H9 (cell line): Measurements from ENCODE around the gene COQ10B. TPM values are rescaled to one million over a fixed set of nuclear protein-coding genes. Genes with fewer than 3 reads are reported as not detected.

Experiments
- DNase-seq: peaks from one replicate; pipeline ENCODE4 v3.0.0-alpha.2; 2017
- H2AFZ ChIP-seq: one replicate; pipeline ENCODE4 v1.6.1; 2013; ENCODE audit warnings: mild to moderate bottlenecking, low read length, control low read depth, moderate library complexity
- H2AK5ac ChIP-seq: 2 replicates; pipeline ENCODE4 v1.6.1; 2013; ENCODE audit warnings: low read length, control low read depth, mixed read lengths; ENCODE audit not compliant: insufficient read length
- H2BK120ac ChIP-seq: one replicate; pipeline ENCODE4 v1.6.1; 2013; ENCODE audit warnings: low read depth, mild to moderate bottlenecking, low read length, control low read depth, inconsistent platforms; ENCODE audit not compliant: poor library complexity, severe bottlenecking
- H2BK12ac ChIP-seq: 2 replicates; pipeline ENCODE4 v1.6.1; 2013; ENCODE audit warnings: low read length, control low read depth, mixed read lengths, low read depth; ENCODE audit not compliant: insufficient read length
- H2BK15ac ChIP-seq: 2 replicates; pipeline ENCODE4 v1.6.1; 2013; ENCODE audit warnings: low read depth, low read length, control low read depth
- H2BK20ac ChIP-seq: one replicate; pipeline ENCODE4 v1.6.1; 2013; ENCODE audit warnings: low read depth, mild to moderate bottlenecking, low read length, control low read depth, inconsistent platforms; ENCODE audit not compliant: poor library complexity, severe bottlenecking
- H2BK5ac ChIP-seq: 2 replicates; pipeline ENCODE4 v1.6.1; 2013; ENCODE audit warnings: low read length, control low read depth, mixed read lengths; ENCODE audit not compliant: insufficient read length
- H3K14ac ChIP-seq: 2 replicates; pipeline ENCODE4 v1.6.1; 2013; ENCODE audit warnings: low read length, control low read depth; ENCODE audit not compliant: insufficient read depth
- H3K18ac ChIP-seq: 2 replicates; pipeline ENCODE4 v1.6.1; 2013; ENCODE audit warnings: low read depth, mild to moderate bottlenecking, mixed read lengths, low read length, control low read depth; ENCODE audit not compliant: insufficient read length
- H3K23ac ChIP-seq: 2 replicates; pipeline ENCODE4 v1.6.1; 2013; ENCODE audit warnings: low read length, control low read depth, mixed read lengths, low read depth; ENCODE audit not compliant: insufficient read length
- H3K23me2 ChIP-seq: 2 replicates; pipeline ENCODE4 v1.6.1; 2013; ENCODE audit warnings: low read depth, mild to moderate bottlenecking, mixed read lengths, low read length, control low read depth; ENCODE audit not compliant: insufficient read length, poor library complexity, severe bottlenecking
- H3K27ac ChIP-seq: 2 replicates; pipeline ENCODE4 v1.5.1; 2013; ENCODE audit warnings: low read length, control low read depth, mixed read lengths, low read depth; ENCODE audit not compliant: insufficient read length
- H3K27me3 ChIP-seq: 2 replicates; pipeline ENCODE4 v1.6.1; 2013; ENCODE audit warnings: low read length, control low read depth, inconsistent platforms; ENCODE audit not compliant: insufficient read depth
- H3K4ac ChIP-seq: 2 replicates; pipeline ENCODE4 v1.6.1; 2013; ENCODE audit warnings: low read depth, mild to moderate bottlenecking, control low read depth, inconsistent platforms, low read length, moderate library complexity
- H3K4me1 ChIP-seq: 2 replicates; pipeline ENCODE4 v1.6.1; 2013; ENCODE audit warnings: low read length, control low read depth, inconsistent platforms; ENCODE audit not compliant: insufficient read depth
- H3K4me2 ChIP-seq: 2 replicates; pipeline ENCODE4 v1.6.1; 2013; ENCODE audit warnings: low read length, control low read depth, mixed read lengths; ENCODE audit not compliant: insufficient read length, insufficient read depth
- H3K56ac ChIP-seq: 2 replicates; pipeline ENCODE4 v1.6.1; 2013; ENCODE audit warnings: low read depth, mild to moderate bottlenecking, mixed read lengths, low read length, control low read depth; ENCODE audit not compliant: insufficient read length
- H3K79me1 ChIP-seq: 2 replicates; pipeline ENCODE4 v1.6.1; 2013; ENCODE audit warnings: low read depth, mild to moderate bottlenecking, moderate library complexity, low read length, control low read depth, inconsistent platforms; ENCODE audit not compliant: insufficient read depth, poor library complexity, severe bottlenecking
- H3K79me2 ChIP-seq: 2 replicates; pipeline ENCODE4 v1.6.1; 2013; ENCODE audit warnings: low read length, control low read depth, inconsistent platforms; ENCODE audit not compliant: insufficient read depth
- H3K9ac ChIP-seq: 2 replicates; pipeline ENCODE4 v1.6.1; 2013; ENCODE audit warnings: low read length, control low read depth, mixed read lengths; ENCODE audit not compliant: insufficient read length; ENCODE audit errors: extremely low read depth
- H3K9me3 ChIP-seq: one replicate; pipeline ENCODE4 v1.6.1; 2013; ENCODE audit warnings: low read depth, low read length, inconsistent platforms; ENCODE audit not compliant: control insufficient read depth
- H3T11ph ChIP-seq: one replicate; pipeline ENCODE4 v1.6.1; 2013; ENCODE audit warnings: mild to moderate bottlenecking, low read length, control low read depth, inconsistent platforms
- H4K20me1 ChIP-seq: one replicate; pipeline ENCODE4 v1.6.1; 2013; ENCODE audit not compliant: control insufficient read depth, insufficient read length, insufficient read depth
- H4K5ac ChIP-seq: 2 replicates; pipeline ENCODE4 v1.6.1; 2013; ENCODE audit warnings: low read depth, mild to moderate bottlenecking, mixed read lengths, low read length, control low read depth; ENCODE audit not compliant: insufficient read length
- H4K8ac ChIP-seq: replicated peaks from 2 replicates; pipeline ENCODE4 v1.6.1; 2013; ENCODE audit warnings: low read length, control low read depth, mixed read lengths, low read depth; ENCODE audit not compliant: insufficient read length
- H4K91ac ChIP-seq: 2 replicates; pipeline ENCODE4 v1.6.1; 2013; ENCODE audit warnings: low read depth, mild to moderate bottlenecking, moderate library complexity, mixed read lengths, low read length, control low read depth; ENCODE audit not compliant: insufficient read length
- H3K27ac Mint-ChIP-seq, 3 experiments: 2 replicates in 2 of 3; 3 replicates in 1 of 3; pipeline ENCODE4 v1.8.0; 2020 to 2021; ENCODE audit warnings: mixed read lengths in 3 of 3, mild to moderate bottlenecking in 1 of 3, moderate library complexity in 1 of 3
- H3K27me3 Mint-ChIP-seq: 2 replicates; pipeline ENCODE4 v1.8.0; 2021; ENCODE audit warnings: low read depth, mild to moderate bottlenecking, moderate library complexity, mixed read lengths
- H3K36me3 Mint-ChIP-seq, 3 experiments: 2 replicates in 2 of 3; 3 replicates in 1 of 3; pipeline ENCODE4 v1.8.0; 2020 to 2021; ENCODE audit warnings: low read depth in 3 of 3, mixed read lengths in 3 of 3; ENCODE audit not compliant: insufficient read depth in 1 of 3
- H3K4me1 Mint-ChIP-seq, 2 experiments: 2 replicates each; pipeline ENCODE4 v1.8.0; 2020; ENCODE audit warnings: mixed read lengths in 2 of 2
- H3K4me3 Mint-ChIP-seq, 2 experiments: 2 replicates in 1 of 2; 3 replicates in 1 of 2; pipeline ENCODE4 v1.8.0; 2020 to 2021; ENCODE audit warnings: mild to moderate bottlenecking in 2 of 2, mixed read lengths in 2 of 2, moderate library complexity in 1 of 2
- H3K9me3 Mint-ChIP-seq, 2 experiments: 2 replicates in 1 of 2; 3 replicates in 1 of 2; pipeline ENCODE4 v1.8.0; 2020; ENCODE audit warnings: mild to moderate bottlenecking in 2 of 2, mixed read lengths in 2 of 2, moderate library complexity in 1 of 2
- WGBS: extraction: QIAGEN DNeasy Blood & Tissue Kit; methylation state at CpG from one replicate; pipeline ENCODE4 v1.1.7; 2013; ENCODE audit warnings: missing lambda C conversion rate, low lambda C conversion rate, mixed read lengths; ENCODE audit not compliant: insufficient read length; ENCODE audit errors: extremely low coverage; 5-methylcytosine and 5-hydroxymethylcytosine counted together
- total RNA-seq: library from RNA; stranded (reverse); gene quantifications from 2 replicates; pipeline ENCODE4 v1.2.1, GENCODE V29; 2021
- TF ChIP-seq, protein P1 (sequence below): fragments of 200-600 bp; sonication (generic); conservative IDR thresholded peaks from 3 replicates; pipeline ENCODE4 v1.8.0; 2021; ENCODE audit warnings: antibody characterized with exemption, mild to moderate bottlenecking

The COQ10B gene
- total RNA-seq, 1 experiment from 2014 or later = 16.2 TPM

DNA sequence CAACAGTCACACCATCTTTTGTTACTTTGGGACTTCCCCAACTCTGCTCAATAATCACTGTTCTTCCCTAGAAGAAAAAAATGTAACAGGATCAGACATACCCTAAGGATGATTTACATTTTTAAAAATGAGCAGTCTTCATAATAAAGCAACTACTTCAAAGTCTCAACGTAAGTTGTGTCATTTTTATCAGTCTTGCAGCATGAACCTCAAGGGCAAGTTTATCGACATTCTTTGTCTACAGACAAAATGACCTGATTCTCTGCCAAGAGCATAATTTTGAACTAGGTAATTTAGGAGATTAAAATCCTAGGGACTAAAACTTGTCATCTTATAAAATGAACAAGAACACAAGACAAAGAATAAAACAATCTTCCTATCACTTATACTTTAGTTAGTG lies 44.0 kb downstream of the COQ10B start:
- H4K91ac ChIP-seq = no peak overlapping the region
- H3K27me3 ChIP-seq = no peaks in the 10 kb centered on the region
- H2BK15ac ChIP-seq = no peak overlapping the region
- DNase-seq = no peak
- H3T11ph ChIP-seq = no peak overlapping the region
- H2AK5ac ChIP-seq = no peak overlapping the region
- H3K79me2 ChIP-seq = peaks cover 48% of the 10 kb centered on the region; the same call in 1 of the 2 replicates
- H3K9me3 Mint-ChIP-seq = no peaks in the 10 kb centered on the region; a peak in 1 of 5 replicates
- no peak overlapping the region for H2AFZ ChIP-seq
- H3K4me1 ChIP-seq = no peaks in the 10 kb centered on the region; the same call in 1 of the 2 replicates
- peaks cover 77 to 87% (median 84%) of the 10 kb centered on the region in 3 experiments for H3K36me3 Mint-ChIP-seq
- peak overlapping the region; percentile 98 to 99 for H3K4me3 Mint-ChIP-seq
- H2BK120ac ChIP-seq = no peak overlapping the region
- H3K23me2 ChIP-seq = peaks cover 6% of the 10 kb centered on the region
- H3K4me2 ChIP-seq = peak overlapping the region; percentile 76
- 0 out of 7 replicates have a peak overlapping the region, but pooled peaks of 1 of the 3 experiments have one; percentile 83 for H3K27ac Mint-ChIP-seq
- H3K14ac ChIP-seq = no peak overlapping the region
- H4K8ac ChIP-seq = no peak overlapping the region
- H3K9me3 ChIP-seq = no peaks in the 10 kb centered on the region
- no CpG with 5 or more reads among the region's 2 CpGs for WGBS
- TF ChIP-seq, protein P1, sequence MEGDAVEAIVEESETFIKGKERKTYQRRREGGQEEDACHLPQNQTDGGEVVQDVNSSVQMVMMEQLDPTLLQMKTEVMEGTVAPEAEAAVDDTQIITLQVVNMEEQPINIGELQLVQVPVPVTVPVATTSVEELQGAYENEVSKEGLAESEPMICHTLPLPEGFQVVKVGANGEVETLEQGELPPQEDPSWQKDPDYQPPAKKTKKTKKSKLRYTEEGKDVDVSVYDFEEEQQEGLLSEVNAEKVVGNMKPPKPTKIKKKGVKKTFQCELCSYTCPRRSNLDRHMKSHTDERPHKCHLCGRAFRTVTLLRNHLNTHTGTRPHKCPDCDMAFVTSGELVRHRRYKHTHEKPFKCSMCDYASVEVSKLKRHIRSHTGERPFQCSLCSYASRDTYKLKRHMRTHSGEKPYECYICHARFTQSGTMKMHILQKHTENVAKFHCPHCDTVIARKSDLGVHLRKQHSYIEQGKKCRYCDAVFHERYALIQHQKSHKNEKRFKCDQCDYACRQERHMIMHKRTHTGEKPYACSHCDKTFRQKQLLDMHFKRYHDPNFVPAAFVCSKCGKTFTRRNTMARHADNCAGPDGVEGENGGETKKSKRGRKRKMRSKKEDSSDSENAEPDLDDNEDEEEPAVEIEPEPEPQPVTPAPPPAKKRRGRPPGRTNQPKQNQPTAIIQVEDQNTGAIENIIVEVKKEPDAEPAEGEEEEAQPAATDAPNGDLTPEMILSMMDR = no peak
- H3K79me1 ChIP-seq = no peaks in the 10 kb centered on the region
- no peak overlapping the region for H4K5ac ChIP-seq
- H2BK12ac ChIP-seq = no peak overlapping the region
- no peak overlapping the region for H2BK20ac ChIP-seq
- no peak overlapping the region for H3K9ac ChIP-seq
- H3K56ac ChIP-seq = no peak overlapping the region
- H3K27ac ChIP-seq = no peak overlapping the region
- H3K4ac ChIP-seq = no peak overlapping the region
- H4K20me1 ChIP-seq = no peaks in the 10 kb centered on the region
- no peak overlapping the region for H3K23ac ChIP-seq
- no peaks in the 10 kb centered on the region for H3K27me3 Mint-ChIP-seq
- H3K4me1 Mint-ChIP-seq = peaks cover 35 to 40% of the 10 kb centered on the region in 2 experiments
- H2BK5ac ChIP-seq = no peak overlapping the region
- no peak overlapping the region for H3K18ac ChIP-seq
